ENCODE measurements around the gene PLAC8L1.
A peak's percentile ranks its signal among the peaks of the same experiment; 100 is the strongest.

The PLAC8L1 gene

DNA sequence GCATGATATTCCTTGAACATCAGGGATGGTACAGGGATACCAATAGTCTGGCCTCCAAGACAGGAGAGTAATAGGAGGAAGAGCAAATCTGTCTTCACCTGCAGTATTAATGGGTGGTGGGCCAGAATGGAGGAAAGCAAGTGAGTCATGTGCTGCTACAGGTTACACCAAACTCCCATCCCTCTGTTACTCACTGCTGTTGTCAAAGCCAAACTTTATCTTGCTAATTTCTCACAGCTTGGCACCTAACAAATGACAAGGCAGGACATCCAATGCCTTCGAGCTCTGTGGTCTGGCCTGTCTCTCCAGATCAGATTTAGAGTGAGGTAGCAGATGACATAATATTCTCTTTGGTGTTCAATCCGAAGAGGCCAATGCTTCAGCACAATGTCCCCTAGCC lies 26.8 kb downstream of the PLAC8L1 start:
- no peak for DNase-seq

DNA sequence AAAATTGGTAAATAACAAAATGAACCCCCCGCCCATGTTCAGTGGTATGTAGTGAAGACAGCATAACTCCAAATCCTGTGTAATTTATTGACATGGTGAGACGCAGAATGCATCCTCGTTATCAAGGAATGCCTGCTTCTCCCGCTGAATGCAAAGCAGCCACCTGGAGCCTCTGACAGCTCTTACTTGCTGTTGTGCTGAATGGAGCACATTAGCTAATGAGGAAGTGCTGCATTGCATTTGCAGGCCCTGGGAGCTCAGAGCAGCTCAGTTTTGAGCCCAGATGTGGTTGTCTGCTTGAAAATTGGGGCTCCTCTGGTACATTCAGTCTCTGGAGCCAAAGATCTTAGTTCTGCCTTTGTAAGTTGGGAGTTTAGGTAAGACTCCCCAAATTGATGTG lies 28.9 kb downstream of the PLAC8L1 start:
- DNase-seq: no peak

DNA sequence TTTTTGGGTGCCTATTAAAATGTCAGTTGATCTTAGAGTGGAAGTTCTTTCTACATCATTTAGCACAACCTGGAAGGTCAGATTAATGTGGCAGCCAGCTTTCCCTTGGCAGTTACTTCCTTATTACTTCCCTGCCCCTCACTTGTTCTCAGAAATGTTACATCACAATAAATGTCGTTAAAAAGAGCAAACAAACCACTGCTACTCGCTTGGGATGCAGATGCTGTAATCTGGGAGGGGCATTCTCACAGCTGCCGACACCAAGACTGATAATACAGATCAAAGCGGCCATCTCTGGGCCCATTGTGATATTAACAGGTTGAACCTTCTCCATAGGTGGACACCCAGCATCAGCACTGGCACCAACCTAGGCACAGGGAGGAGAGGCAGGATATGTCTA lies 29.3 kb downstream of the PLAC8L1 start:
- DNase-seq: no peak

DNA sequence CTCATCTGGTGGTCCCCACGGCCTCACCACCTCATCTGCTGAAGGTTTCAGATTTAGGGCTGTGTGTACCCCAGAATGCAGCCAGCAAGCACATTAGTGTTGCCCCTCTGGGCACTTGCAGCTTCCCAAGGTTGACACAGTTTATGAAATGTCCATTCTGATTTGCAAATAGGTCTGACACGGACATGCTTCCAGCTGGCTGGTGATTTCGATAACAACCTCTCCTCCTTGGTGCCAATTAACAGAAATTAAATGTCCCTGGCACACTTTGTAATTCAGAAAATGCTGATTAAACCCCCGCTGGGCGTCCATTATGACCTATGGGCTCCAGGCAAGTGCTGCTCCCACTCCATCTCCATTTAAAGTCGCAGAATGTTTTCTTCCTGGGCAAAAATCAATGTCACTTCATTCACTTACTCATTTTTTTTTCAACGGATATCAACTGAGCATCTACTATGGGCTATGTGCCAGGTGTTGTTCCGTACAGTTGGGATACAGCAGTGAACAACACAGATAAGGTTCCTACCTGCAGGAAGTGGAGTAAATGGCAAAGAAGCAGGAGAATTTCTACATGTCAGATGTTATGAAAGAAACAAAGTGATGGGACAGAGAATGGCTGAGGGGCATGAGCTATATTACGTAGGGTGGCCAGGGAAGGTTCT lies 32.0 kb downstream of the PLAC8L1 start:
- DNase-seq: no peak

DNA sequence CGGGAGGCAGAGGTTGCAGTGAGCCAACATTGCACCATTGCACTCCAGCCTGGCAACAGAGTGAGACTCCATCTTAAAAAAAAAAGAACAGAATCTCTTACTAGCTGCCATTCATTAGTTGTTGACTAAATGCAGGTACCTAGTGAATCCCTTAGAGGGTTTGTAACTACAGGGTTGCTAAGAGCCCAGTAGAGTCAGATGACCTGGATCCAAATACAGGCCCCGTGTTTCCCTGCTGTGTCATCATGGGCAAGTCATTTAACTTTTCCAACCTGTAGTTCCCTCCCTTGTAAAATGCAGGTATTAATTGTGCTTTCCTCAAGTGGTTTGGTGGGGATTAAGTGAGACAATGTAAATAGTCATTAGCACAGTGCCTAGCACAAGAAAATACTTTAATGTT lies 32.8 kb downstream of the PLAC8L1 start:
- DNase-seq: no peak

DNA sequence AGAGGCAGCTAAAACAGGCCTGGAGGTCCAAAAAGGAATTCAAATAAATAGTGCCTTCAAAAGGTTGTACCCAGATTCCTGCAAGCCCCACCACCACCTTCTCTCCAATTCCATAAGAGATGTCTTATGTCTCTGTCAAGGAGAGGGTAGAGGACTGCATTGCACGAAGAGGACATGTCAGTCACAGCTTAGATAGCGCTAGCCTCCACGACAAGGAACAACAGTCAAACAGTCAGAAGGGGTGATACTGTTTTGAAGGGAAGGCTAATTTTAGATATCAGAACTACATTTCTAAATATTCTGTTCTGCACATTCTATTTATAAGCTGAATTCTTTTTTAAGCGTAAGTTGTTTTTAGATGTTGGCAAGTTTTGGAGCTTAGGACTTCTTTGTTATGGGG lies 34.2 kb downstream of the PLAC8L1 start:
- DNase-seq: no peak

DNA sequence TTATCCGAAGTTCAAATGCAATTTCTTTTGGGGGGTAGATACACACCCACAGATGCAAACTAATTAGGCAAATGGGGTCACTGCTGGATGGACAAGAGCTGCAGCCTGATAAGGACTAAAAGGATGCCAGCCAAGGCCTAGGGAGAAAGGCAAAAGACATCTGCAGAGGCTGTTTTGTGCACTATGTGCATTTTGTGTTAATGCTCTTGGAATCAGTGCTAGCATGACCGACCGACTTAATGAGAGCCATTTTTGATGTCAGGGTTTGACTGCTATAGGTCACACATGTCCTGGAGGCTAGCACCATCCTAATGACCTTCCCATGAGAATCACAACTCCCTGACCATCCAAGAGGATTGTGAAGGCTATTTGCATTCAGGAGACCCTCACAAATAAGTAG lies 34.6 kb downstream of the PLAC8L1 start:
- DNase-seq: no peak

DNA sequence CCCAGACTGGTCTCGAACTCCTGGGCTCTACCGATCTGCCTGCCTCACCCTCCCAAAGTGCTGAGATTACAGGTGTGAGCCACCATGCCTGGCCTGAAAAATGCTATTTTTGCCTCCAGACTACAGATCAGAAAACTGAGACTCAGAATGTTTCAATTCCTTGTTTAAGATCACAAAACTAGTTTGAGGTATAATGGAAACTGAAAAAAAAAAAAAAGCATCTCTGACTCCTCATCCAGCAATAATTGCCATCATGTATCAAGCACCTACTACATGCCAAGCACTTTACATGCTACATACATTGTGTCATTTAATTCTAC lies 35.6 kb downstream of the PLAC8L1 start:
- DNase-seq: no peak

DNA sequence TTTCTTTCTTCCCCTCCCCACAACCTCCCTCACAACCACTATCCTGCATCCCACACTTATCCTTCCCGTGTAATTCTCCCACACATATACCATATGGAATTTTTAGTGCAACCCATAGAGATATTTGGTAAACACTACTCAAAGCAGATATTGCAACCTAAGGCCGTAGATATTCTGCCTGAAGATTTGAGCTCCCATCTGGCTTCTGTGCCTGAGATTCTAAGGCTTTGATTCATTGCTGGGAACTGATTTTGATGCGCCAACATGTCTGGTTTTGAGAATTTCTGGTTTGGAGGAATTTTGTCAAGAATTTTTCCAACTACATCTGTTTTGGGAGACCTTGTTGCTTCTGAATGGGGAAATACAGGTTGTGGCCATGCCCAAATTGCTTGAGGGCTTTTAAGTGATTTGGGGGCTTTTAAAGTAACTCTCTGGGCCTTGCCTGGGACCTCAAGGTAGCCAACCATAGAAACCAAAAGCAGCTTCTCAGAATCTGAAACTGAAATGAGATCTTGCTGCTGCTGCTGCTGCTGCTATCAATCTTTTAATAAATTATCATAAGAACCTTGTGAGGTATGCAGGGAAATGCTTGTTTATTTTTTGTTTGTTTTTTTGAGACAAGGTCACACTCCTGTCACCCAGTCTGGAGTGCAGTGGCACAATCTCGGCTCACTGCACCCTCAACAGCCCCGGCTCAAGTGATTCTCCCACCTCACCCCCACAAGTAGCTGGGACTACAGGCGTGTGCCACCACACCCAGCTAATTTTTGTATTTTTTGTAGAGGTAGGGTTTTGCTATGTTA lies 36.2 kb downstream of the PLAC8L1 start:
- DNase-seq: no peak

DNA sequence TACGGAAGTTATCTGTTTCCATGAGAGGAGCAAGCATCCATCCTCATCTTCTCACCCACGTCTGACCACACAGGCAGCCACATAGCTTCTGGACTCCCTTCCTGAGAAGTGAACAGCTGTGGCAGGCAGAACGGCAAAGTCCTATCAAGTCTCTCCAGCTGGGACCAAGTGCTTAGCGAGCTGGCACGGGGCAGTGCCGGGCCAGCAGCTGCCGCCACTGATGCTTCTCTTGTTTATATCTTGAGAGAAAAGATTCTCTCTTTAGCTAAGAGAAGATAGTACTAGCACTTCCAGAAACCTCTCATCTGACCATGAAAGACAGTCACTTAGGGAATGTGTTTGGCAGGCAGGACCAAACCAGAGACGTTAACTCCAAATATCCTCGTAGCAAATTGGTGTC lies 37.2 kb downstream of the PLAC8L1 start:
- no peak for DNase-seq

DNA sequence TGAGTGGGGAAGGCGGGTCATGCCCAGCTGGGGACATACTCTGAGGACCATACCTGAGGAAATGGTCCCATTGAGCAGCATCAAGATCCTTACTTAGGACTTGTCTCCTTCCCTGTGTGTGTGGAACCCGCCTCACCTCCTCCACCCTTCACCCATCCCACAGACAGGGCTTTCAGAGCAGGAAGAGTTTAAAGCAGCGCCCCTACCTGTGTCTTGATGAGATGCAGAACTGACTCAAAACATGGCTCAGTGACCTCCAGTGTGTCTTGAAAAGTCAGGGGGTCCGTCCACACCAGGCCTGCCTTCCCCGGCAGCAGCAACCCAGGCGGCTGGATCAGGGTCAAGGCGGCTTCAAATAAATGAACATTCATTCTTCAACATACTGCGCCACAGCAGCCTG lies 38.4 kb downstream of the PLAC8L1 start:
- no peak for DNase-seq

DNA sequence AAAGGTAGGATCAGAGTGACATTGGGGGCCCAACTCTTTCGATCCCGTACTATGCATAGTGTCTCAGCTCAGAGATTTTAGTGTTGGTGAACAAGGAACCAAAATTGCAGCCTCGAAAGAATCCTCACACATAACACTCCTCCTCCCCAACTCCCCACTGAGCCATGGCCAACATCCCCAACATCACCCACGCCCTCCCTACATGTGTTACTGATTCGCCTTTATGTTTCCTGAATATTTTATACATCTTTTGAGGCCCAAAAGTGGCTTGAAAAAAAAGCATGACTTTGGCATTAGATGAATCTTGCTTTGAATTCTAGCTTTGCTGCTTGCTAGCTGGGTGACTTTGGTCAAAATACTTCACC lies 45.2 kb downstream of the PLAC8L1 start:
- no peak for DNase-seq

DNA sequence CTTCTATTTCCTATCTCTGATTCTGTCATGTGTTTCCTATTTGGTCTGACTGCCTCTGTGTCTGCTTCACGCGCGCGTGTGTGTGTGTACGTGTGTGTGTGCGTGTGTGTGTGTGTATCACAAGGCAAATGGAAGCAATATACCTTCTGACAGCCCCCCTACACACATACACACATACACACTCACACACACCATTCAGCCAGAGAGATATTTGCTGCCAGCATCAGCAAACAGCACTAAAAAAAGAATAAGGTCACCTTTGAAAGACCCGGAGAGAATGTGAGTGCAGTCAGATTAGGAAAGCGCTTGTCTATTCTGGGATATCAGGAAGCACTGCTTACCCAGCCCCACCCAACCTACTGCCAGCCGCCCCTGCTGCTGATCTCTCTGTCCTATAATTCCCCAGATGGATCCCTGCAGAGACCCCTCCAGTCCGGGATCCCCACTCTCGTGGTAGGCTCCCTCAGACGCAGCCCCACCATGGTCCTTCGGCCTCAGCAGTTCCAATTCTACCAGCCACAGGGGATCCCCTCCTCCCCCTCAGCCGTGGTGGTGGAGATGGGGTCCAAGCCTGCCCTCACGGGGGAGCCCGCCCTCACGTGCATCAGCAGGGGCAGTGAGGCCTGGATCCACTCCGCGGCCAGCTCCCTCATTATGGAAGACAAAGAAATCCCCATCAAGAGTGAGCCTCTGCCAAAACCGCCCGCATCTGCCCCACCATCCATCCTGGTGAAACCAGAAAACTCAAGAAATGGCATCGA lies 45.7 kb downstream of the PLAC8L1 start:
- DNase-seq: no peak

DNA sequence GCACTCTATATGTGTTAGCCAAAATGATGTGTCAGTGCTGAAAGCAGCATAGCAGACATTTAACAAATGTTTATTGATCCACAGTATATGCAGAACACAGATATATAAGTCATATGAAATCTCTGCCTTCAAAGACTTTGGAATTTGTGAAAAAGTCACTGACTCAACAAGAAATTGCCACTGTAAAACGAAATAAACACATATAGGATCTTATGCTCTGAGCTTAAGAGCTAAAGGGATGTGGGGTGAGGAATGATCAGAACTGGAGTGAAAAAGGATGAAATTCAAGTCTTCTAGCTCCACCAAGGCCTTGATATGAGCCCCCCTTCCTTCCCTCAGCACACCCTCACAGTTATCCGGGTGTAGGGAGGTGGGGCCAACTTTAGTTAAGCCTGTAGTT lies 49.9 kb downstream of the PLAC8L1 start:
- DNase-seq: no peak

DNA sequence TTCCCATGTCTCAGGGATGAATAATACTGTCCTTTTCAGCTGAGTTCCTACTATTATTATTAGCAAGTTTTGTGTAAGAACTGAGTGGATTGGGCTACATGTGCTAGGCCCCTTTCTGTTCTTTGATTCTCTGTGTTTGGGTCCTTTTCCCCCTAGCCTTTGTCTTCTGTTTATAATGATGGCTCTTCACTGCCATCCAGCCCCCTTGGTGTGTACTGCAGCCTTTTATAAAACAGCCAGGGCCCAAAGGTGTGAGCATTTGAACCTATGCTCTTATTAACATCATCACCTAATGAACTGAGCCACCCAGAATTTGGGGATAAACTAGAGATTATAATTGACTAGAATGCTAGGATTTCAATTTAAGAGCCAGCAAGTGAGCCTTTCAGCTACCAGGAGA lies 52.6 kb downstream of the PLAC8L1 start:
- no peak for DNase-seq

DNA sequence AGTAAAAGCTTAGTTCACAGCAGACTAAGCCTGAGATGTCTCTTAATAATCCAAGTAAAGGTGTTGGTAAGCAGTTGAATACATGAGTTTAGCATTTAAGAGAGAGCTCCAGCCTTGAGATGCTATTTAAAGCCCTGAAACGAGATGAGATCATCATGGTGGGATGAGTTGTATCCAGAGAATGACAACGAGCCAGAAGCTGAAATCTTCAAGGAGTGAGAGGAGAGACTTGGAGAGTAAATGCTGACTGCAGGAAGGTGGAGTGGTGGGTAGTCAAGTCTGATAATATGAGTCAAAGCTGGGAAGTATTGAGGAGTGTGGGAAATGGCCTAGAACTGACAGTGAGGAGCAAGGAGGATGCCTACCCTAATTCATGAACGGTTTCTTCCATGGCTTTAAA lies 53.7 kb downstream of the PLAC8L1 start:
- no peak for DNase-seq

DNA sequence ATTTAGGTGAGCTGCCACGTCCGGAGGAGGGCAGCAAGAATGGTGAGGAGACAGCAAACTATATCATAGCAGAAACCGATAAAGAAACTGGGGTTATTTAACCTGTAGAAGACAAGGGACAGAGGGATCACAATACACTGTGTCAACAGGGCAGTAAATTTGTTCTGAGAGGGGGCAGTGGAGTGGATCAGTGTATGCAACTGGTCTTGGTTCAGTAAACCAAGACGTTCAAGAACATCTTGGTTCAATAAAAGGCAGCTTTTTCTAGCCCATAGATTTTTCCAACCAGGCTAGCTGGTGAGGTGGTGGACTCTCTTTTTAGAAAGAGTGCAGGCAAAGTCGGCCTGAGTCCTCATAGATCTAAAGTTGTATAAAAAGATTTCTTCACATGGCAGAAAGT lies 55.3 kb downstream of the PLAC8L1 start:
- no peak for DNase-seq

DNA sequence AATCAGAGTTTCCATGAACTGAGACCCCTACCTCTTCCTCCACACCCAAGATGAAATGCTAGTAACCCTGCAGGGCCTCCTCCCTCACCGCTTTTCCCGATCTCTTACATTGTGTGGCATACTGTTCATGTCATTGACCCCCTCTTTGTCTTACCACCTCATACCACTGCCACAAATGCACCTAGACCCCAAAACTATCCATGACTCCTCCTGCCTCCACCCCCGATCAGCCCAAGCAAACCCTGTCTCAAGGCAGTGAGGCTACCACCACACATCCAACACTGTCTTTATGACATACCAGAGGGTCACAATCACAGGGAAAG lies 55.7 kb downstream of the PLAC8L1 start:
- DNase-seq: no peak

DNA sequence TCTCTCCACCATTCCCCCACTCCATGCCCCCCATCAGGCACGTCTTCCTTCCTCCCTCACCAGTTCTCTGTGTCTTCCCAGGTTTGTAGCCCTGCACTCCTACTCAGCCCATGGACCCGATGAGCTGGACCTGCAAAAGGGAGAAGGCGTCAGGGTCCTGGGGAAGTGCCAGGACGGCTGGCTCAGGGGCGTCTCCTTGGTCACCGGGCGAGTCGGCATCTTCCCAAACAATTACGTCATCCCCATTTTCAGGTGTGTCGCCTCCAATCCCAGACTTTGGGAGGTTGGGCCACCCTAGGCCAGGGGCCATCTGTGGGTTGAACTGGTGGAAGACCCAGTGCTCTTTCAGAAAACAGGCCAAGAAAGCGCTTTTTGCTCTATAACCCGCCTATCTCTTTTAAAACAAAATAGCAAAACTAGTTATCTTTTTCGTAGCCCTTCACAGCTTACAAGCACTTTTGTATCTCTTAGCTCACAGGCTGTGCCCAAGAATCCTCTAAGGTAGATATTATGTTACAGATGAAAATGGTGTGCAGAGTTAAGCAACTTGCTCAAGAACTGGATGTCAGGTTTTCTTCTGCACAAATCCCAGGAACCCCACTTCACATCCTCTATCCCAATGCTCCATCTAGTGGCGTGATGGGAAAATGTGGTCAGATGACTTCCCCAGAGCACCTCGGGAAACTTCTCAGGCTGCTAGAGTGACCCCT lies 56.2 kb downstream of the PLAC8L1 start:
- peak; percentile 37 for DNase-seq

DNA sequence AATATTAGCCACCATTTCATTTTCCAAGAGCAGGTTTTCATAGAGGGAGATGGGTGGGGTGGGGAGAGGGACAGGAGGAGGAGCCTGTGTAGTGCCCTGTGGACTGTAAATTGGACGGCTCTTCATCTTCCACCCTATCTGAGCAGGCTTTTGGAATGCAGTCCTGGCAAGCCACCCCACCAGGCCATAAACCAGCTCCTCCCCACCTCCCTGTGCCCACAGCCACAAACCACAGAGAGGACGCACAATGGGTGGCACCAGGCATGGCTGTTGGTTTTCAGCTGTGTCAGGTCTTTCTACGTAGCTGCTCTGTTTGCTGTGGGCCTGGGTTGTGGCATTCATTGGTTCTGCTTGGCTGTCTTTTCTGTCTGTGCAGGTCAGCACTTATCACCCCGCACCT lies 58.0 kb downstream of the PLAC8L1 start:
- no peak for DNase-seq

DNA sequence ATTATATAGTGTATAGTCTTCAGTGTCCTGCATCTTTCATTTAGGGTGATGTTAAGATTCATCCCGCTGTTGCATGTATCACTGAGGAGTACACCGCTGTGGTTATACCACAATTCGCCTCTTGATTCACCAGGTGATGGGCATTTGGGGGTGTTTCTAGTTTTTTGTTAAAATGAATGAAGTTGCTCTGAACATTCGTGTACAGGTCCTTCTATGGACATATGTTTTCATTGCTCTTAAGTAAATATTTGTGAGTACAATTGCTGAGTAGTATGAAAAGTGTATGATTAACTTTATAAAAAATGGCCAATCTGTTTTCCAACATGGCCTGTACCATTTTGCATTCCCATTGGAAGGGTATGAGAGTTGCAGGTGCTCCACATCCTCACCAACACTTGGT lies 61.7 kb downstream of the PLAC8L1 start:
- no peak for DNase-seq

DNA sequence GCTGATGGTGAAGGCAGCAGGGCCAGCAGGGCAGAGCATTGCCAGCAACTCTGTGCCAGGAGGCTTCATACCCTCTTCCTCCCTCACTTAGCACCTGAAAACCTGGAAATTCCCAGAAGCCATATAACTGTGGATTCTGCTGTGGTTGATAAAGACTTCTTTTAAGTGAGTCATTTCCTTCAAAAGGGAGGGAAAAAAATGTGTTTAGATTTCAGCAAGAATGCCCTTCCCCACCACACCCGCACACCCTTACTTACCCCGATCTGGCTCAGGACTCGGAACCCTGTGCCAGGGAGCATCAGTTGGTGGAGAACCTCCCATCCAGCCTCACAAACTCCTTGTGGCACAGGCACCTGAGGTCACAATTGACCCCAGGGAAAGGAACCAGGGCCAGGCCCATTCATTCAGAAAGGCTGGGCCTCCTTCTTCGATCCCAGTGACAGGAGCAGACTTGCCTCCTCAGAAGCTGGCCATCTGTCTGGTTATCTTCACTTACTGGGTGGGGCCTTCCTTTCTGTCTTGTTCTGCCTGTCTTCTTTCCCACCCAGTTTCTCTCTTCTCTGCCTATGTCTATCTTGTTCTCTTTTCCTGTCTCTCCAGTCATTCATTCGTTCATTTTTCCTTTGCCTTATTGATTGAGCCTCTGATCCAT lies 62.6 kb downstream of the PLAC8L1 start:
- DNase-seq: no peak

DNA sequence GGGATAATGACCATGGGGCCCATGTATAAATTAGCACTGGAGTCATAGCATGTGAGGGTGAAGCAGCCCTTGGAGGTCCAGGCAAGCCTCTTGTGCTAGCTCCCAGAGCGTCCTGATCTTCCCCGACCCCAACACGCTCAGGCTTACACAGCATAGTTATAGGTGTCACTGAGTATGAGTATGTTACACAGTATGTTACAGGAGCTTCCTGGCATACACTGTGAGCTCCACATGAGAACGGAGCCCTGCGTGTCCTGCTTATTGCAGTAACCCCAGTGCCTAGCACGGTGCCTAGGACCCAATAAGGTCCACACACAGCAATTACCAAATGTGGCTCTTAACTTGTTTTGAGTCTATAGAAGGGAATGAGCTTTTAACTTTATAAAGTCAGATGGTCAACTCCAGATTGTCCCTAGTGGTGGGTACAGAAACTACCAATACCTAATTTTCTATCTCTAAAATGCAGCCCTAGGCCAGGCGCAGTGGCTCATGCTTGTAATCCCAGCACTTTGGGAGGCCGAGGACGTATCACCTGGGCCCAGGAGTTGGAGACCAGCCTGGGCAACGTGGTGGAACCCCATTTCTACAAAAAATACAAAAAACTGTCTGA lies 64.1 kb downstream of the PLAC8L1 start:
- DNase-seq: no peak
